Prostate gland (tissue), 2 donors: Measurements from ENCODE around the gene GRID2.

Experiments used
- POLR2A ChIP-seq: fragments of 450-650 bp; IDR thresholded peaks from one replicate; pipeline ENCODE4 v1.6.1; 2016; ENCODE audit warnings: antibody characterized with exemption, mild to moderate bottlenecking
- POLR2AphosphoS5 ChIP-seq: sonication (generic); formaldehyde crosslinking; IDR thresholded peaks from one replicate; pipeline ENCODE4 v1.6.1; 2017; ENCODE audit warnings: antibody characterized with exemption
- TF ChIP-seq, protein P1 (sequence below), 4 experiments: fragments of 200-600 bp in 2 of 4; fragments of 450-650 bp in 2 of 4; sonication (generic) in 2 of 4; IDR thresholded peaks; 1 replicate in 3 of 4; 2 replicates in 1 of 4; pipeline ENCODE4 v1.5.1; 2016 to 2019; ENCODE audit warnings: antibody characterized with exemption in 4 of 4, mild to moderate bottlenecking in 2 of 4, moderate library complexity in 2 of 4

DNA sequence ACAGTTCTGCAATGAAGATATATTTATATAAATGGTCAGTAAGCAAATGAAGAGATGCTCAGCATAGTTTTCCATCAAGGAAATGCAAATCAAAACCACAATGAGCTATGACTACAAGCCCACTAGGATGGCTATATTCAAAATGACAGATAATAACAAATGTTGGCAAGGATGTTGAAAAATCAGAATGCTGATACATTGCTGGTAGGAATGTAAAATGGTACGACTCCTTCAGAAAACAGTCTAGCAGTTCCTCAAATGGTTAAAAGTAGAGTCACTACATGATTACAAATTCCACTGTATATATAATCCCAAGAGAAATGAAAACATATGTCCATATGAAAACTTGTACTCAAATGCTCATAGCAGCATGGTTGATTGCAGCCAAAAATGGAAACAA is 1099.8 kb downstream of the GRID2 start:
- TF ChIP-seq, protein P1, sequence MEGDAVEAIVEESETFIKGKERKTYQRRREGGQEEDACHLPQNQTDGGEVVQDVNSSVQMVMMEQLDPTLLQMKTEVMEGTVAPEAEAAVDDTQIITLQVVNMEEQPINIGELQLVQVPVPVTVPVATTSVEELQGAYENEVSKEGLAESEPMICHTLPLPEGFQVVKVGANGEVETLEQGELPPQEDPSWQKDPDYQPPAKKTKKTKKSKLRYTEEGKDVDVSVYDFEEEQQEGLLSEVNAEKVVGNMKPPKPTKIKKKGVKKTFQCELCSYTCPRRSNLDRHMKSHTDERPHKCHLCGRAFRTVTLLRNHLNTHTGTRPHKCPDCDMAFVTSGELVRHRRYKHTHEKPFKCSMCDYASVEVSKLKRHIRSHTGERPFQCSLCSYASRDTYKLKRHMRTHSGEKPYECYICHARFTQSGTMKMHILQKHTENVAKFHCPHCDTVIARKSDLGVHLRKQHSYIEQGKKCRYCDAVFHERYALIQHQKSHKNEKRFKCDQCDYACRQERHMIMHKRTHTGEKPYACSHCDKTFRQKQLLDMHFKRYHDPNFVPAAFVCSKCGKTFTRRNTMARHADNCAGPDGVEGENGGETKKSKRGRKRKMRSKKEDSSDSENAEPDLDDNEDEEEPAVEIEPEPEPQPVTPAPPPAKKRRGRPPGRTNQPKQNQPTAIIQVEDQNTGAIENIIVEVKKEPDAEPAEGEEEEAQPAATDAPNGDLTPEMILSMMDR (IDR thresholded peaks at IDR 0.05) = no peak
- TF ChIP-seq POLR2AphosphoS5 (no peak), POLR2A (no peak)
